ENCODE results near the gene POLR3E.

POLR3E gene

GRCh38 chr16:22308824-22309520 lies 11.8 kb downstream of the POLR3E start:
- ATAC-seq, result no peak
- TF ChIP-seq PPARA (CRISPR knock-in tag; IDR thresholded peaks at IDR 0.05; ENCODE audit: borderline replicate concordance) (no peak), TCF4 (CRISPR knock-in tag; IDR thresholded peaks at IDR 0.05; ENCODE audit: borderline replicate concordance) (no peak), ZC3H10 (CRISPR knock-in tag; IDR thresholded peaks at IDR 0.05) (no peak), CSRNP3 (CRISPR knock-in tag; IDR thresholded peaks at IDR 0.05) (no peak), TOX (CRISPR knock-in tag; IDR thresholded peaks at IDR 0.05; ENCODE audit: borderline replicate concordance) (no peak), CREB5 (CRISPR knock-in tag; IDR thresholded peaks at IDR 0.05; ENCODE audit: low read depth) (no peak)

- TF ChIP-seq BACH2 (CRISPR knock-in tag; IDR thresholded peaks at IDR 0.05; ENCODE audit: borderline replicate concordance) (no peak), ZFP3 (CRISPR knock-in tag; IDR thresholded peaks at IDR 0.05) (no peak), OSR1 (CRISPR knock-in tag; IDR thresholded peaks at IDR 0.05) (no peak), TOX (CRISPR knock-in tag; IDR thresholded peaks at IDR 0.05; ENCODE audit: borderline replicate concordance) (no peak), ZC3H10 (CRISPR knock-in tag; IDR thresholded peaks at IDR 0.05) (no peak), ZNF8 (CRISPR knock-in tag; IDR thresholded peaks at IDR 0.05) (no peak), ZFP30 (CRISPR knock-in tag; IDR thresholded peaks at IDR 0.05) (no peak), RARB (CRISPR knock-in tag; IDR thresholded peaks at IDR 0.05) (no peak), ISL1 (CRISPR knock-in tag; IDR thresholded peaks at IDR 0.05) (no peak), PATZ1 (CRISPR knock-in tag; IDR thresholded peaks at IDR 0.05; ENCODE audit: borderline replicate concordance) (no peak), ESRRG (CRISPR knock-in tag; IDR thresholded peaks at IDR 0.05) (no peak), POU6F1 (CRISPR knock-in tag; IDR thresholded peaks at IDR 0.05; ENCODE audit: borderline replicate concordance, low read depth) (no peak), CSRNP3 (CRISPR knock-in tag; IDR thresholded peaks at IDR 0.05) (no peak), ZNF565 (CRISPR knock-in tag; conservative IDR thresholded peaks at IDR 0.05; ENCODE audit: low read depth) (no peak), TCF4 (CRISPR knock-in tag; IDR thresholded peaks at IDR 0.05; ENCODE audit: borderline replicate concordance) (no peak)
- no peak for ATAC-seq
Observed at GRCh38 chr16:22311520-22311919, 14.3 kb downstream of the POLR3E start.

- no peak for ATAC-seq
- TF ChIP-seq RARB (CRISPR knock-in tag; IDR thresholded peaks at IDR 0.05), result no peak
- no peak for TF ChIP-seq CREB5 (CRISPR knock-in tag; IDR thresholded peaks at IDR 0.05; ENCODE audit: low read depth)
- no peak for TF ChIP-seq TCF4 (CRISPR knock-in tag; IDR thresholded peaks at IDR 0.05; ENCODE audit: borderline replicate concordance)
- no peak for TF ChIP-seq OSR1 (CRISPR knock-in tag; IDR thresholded peaks at IDR 0.05)
- TF ChIP-seq ISL1 (CRISPR knock-in tag; IDR thresholded peaks at IDR 0.05), result no peak
- no peak for TF ChIP-seq POU6F1 (CRISPR knock-in tag; IDR thresholded peaks at IDR 0.05; ENCODE audit: borderline replicate concordance, low read depth)
- TF ChIP-seq ZNF70 (CRISPR knock-in tag; IDR thresholded peaks at IDR 0.05), result no peak
- no peak for TF ChIP-seq PATZ1 (CRISPR knock-in tag; IDR thresholded peaks at IDR 0.05; ENCODE audit: borderline replicate concordance)
- TF ChIP-seq BACH2 (CRISPR knock-in tag; IDR thresholded peaks at IDR 0.05; ENCODE audit: borderline replicate concordance), result no peak
- no peak for TF ChIP-seq CSRNP3 (CRISPR knock-in tag; IDR thresholded peaks at IDR 0.05)
- TF ChIP-seq ESRRG (CRISPR knock-in tag; IDR thresholded peaks at IDR 0.05), result no peak
Observed at GRCh38 chr16:22312897-22313781, 15.9 kb downstream of the POLR3E start.
